Activated naive CD8-positive, alpha-beta T cell treated with anti-CD3 and anti-CD28 coated beads, Interleukin-2, amount 50 U/mL, for 16 hours (primary cell): ENCODE measurements around the gene UGT1A7.
"Not testable (repeated sequence)": the region's sequence is repeated elsewhere in the genome, so short reads cannot be mapped to it uniquely, and the experiment has no call there.

ENCODE experiments used
- DNase-seq: peaks from one replicate; pipeline ENCODE4 v3.0.0-alpha.2; 2020; ENCODE audit warnings: low read depth, low spot score

UGT1A7 gene

GRCh38 chr2:233681521-233682099 lies at the start of gene UGT1A7:
UGT1A7 (plus strand) TSS chr2:233681901; CDS start chr2:233681938, 37 bp downstream.
- DNase-seq, result no peak

GRCh38 chr2:233636306-233636705 lies 45.4 kb upstream of the UGT1A7 start, which contains the start of gene UGT1A10:
UGT1A10 (plus strand) TSS chr2:233636448; CDS start chr2:233636523, 75 bp downstream.
- DNase-seq, result not testable (repeated sequence)

GRCh38 chr2:233638836-233639235 lies 42.9 kb upstream of the UGT1A7 start:
- DNase-seq, result no peak

- DNase-seq, result no peak
Measured at GRCh38 chr2:233639860-233640259, 41.8 kb upstream of the UGT1A7 start.

- no peak for DNase-seq
Measured at GRCh38 chr2:233643128-233643527, 38.6 kb upstream of the UGT1A7 start.

GRCh38 chr2:233646033-233646432 lies 35.7 kb upstream of the UGT1A7 start:
- not testable (repeated sequence) for DNase-seq

GRCh38 chr2:233650981-233651380 lies 30.7 kb upstream of the UGT1A7 start:
- DNase-seq, result no peak

GRCh38 chr2:233651430-233651829 lies 30.3 kb upstream of the UGT1A7 start:
- DNase-seq, result no peak

GRCh38 chr2:233654501-233654900 lies 27.2 kb upstream of the UGT1A7 start:
- DNase-seq, result no peak

- no peak for DNase-seq
Measured at GRCh38 chr2:233655043-233655442, 26.7 kb upstream of the UGT1A7 start.

GRCh38 chr2:233655943-233656342 lies 25.8 kb upstream of the UGT1A7 start:
- not testable (repeated sequence) for DNase-seq

GRCh38 chr2:233656443-233656842 lies 25.3 kb upstream of the UGT1A7 start:
- no peak for DNase-seq

GRCh38 chr2:233658610-233659009 lies 23.1 kb upstream of the UGT1A7 start:
- DNase-seq, result no peak

- no peak for DNase-seq
Measured at GRCh38 chr2:233663911-233664310, 17.8 kb upstream of the UGT1A7 start.

GRCh38 chr2:233668605-233669260 lies 13.0 kb upstream of the UGT1A7 start:
- no peak for DNase-seq

GRCh38 chr2:233671290-233672161 lies 10.2 kb upstream of the UGT1A7 start, which contains the start of gene UGT1A9:
UGT1A9 (plus strand) TSS chr2:233671898; CDS start chr2:233671935, 37 bp downstream.
- no peak for DNase-seq

- no peak for DNase-seq
Measured at GRCh38 chr2:233672886-233673285, 8.8 kb upstream of the UGT1A7 start.

- no peak for DNase-seq
Measured at GRCh38 chr2:233673896-233674295, 7.8 kb upstream of the UGT1A7 start.

GRCh38 chr2:233674314-233674713 lies 7.4 kb upstream of the UGT1A7 start:
- no peak for DNase-seq

GRCh38 chr2:233674995-233675394 lies 6.7 kb upstream of the UGT1A7 start:
- no peak for DNase-seq

- DNase-seq, result no peak
Measured at GRCh38 chr2:233676046-233676445, 5.7 kb upstream of the UGT1A7 start.

- no peak for DNase-seq
Measured at GRCh38 chr2:233679196-233679595, 2.5 kb upstream of the UGT1A7 start.
